HG02678 (cell line): ENCODE data around the gene CNP.
"Not testable (repeated sequence)": the region's sequence is repeated elsewhere in the genome, so short reads cannot be mapped to it uniquely, and the experiment has no call there.

ENCODE experiments used
- ATAC-seq: cut with Tn5 transposase; IDR thresholded peaks from one replicate; pipeline ENCODE4 v1.9.1; 2021; ENCODE audit warnings: mild to moderate bottlenecking, moderate library complexity; ENCODE audit not compliant: unreplicated experiment

CNP gene

DNA sequence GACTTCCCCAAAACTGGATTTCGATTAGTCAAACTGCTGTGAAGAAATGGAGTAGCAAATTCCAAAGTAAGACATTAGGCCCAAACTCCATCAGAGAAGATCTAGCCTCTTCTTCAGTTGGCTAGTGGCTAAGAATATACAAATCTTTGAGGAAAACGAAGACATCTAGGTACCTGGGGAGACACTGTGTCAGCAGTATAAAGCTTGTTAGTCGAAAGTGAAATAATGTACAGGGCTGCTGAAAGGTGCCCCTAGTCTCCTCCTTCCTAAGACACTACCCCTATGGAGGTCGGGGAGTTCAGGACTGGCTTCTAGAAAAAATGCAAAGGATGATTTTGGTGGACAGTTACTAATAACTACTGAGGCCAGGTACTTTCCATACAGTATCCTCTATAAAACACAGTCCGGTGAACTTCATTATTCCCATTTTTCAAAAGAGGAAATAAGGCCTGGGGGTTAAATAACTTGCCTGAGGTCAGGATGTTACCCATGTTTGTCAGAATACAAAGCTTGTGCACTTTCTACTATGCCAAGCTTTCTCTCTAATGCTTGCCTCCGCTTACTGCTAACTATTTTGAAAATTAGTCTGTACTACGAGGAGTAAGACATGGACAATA, 35.7 kb downstream of the CNP start:
- no peak for ATAC-seq

DNA sequence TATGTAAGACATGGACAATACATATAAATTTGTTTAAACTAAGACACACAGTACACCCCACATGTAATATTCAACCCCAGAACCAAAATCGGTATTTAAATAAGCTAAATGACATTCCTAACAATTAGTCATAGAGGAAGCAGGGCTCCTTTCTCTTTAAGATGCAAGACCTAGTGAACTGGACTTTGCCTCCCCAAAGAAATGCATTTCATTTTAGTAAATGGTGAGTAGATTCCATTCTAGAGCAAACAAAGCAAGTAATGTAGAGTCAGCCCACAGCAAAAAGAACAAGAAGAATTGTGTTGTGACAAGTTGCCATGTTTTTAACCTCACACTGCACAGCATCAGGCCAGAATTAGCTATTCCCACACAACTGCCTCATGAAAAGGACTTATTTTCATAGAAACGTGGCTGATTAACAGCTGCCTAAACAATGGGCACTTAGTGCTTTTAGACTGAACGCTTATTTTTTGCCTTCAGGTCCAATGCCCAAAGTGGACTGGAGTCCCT, 36.3 kb downstream of the CNP start:
- no peak for ATAC-seq

DNA sequence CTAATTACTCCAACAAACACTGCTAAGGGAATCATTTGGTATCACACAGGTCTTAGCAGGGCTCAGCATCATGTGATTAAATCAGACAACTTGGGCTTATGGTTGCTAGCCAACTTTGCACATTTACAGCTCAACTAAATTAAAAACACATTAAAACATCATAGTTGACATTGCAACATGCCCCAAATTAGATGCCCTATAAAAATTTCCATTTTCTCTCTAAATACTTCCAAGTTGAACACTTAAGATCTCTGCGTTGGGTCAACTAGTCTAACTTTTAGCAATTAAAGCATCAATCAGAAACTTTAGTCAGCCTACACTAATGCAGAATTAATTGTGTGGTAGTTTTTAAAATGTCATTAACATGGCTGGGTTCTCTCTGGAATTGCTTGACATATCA, 38.6 kb downstream of the CNP start:
- no peak for ATAC-seq

DNA sequence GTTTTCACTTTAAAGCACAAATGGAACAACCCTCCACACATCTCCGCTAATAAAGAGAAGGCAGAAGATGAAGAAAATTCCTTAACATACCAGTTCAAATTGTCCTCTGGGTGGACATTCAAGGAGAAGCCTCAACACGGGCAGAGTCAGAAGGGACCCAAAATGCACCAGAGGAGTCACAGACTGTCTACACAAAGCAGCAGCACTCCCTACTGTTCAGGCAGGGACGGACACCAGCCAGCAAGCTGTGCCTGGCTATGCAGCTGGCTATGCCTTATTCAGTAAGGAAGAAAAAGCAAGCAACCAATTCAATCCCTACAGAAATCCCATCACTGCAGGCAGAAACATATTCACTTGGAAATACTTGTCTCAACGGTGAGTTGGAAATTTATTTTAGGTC, 42.6 kb downstream of the CNP start:
- ATAC-seq: no peak

DNA sequence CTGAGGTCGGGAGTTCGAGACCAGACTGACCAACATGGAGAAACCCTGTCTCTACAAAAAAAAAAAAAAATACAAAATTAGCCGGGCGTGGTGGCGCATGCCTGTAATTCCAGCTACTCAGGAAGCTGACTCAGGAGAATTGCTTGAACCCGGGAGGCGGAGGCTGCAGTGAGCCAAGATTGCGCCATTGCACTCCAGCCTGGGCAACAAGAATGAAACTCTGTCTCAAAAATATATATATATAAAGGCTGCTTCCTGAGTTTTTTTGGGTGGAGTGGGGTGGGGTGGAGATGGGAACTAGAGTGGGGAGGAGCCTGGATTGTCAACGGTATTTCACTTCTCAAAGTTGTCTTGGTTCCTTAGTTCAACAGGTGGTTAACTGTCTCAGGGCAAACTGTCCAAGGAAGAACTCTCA, 43.7 kb downstream of the CNP start:
- ATAC-seq: not testable (repeated sequence)

DNA sequence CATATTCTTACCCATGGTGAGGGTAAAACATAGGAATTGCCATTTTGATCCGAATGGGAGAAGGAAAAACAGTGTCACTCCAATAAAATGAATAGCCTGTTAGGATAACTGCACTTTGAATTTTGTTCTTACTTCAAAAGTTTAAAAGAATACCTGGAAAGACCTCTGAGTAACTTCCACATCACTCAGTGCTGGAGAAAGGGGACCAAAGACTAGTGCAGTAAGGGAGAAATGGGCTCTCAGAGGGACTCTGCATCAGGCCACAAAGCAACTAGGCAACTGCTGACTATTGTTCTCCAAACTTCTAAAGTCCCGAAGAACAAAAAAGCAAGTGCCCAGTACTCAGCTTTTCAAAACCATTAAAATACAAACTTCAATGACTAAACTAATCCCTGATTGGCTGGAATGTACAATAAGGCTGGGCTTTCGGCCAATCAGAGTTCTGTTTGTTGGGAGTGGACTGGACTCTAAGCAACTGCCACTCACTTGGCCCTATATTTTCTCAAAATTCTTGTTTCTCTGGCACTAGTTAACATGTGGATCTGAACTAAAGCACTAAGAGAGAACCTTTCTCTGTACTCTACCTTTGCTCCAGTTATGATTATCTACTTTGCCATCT, 44.4 kb downstream of the CNP start:
- no peak for ATAC-seq

DNA sequence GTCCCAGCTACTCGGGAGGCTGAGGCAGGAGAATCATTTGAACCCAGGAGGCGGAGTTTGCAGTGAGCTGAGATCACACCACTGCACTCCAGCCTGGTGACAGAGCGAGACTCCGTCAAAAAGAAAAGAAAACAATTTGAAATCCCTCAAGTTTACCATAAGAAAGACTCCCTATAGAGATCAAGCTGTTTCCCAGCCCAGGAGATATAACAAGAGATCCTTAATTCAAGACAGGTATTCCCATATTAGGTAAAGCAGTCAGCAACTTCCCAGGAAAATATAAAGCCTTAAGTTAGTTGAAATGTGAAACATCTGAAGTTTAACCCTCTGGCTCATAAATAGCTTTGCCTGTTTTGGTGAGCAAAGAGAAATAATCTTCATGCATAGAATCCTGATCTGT, 45.8 kb downstream of the CNP start:
- ATAC-seq: not testable (repeated sequence)

DNA sequence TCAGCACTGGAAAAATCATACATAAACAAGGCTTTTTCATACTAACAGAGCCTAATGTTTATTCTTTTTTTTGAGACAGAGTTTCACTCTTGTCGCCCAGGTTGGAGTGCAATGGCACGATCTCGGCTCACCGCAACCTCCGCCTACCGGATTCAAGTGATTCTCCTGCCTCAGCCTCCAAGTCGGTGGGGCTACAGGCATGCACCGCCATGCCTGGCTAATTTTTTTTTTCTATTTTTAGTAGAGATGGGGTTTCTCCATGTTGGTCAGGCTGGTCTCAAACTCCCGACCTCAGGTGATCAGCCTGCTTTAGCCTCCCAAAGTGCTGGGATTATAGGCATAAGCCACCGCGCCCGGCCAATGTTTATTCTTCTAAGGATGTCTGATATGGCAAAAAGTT, 47.1 kb downstream of the CNP start:
- not testable (repeated sequence) for ATAC-seq

DNA sequence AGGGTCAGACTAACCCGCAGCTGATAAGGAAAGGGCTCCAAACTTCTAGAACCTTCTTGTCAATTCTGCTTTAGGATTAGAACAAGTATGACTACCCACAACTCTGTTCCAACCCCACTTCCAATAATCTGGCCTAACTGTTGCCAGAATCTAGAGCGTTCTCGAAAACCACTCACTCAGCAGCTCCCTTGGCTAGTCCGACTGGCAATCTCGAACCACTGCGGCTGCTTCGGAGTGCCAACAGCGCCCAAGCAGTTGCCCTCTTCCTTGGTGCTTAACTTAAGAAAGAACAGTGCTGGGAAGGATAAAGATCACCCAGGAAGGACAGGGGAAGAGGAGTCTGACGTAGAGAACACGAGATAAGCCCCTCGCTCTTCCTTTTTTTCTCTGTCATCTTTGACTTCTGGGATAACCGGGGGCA, 49.8 kb downstream of the CNP start:
- ATAC-seq: no peak

DNA sequence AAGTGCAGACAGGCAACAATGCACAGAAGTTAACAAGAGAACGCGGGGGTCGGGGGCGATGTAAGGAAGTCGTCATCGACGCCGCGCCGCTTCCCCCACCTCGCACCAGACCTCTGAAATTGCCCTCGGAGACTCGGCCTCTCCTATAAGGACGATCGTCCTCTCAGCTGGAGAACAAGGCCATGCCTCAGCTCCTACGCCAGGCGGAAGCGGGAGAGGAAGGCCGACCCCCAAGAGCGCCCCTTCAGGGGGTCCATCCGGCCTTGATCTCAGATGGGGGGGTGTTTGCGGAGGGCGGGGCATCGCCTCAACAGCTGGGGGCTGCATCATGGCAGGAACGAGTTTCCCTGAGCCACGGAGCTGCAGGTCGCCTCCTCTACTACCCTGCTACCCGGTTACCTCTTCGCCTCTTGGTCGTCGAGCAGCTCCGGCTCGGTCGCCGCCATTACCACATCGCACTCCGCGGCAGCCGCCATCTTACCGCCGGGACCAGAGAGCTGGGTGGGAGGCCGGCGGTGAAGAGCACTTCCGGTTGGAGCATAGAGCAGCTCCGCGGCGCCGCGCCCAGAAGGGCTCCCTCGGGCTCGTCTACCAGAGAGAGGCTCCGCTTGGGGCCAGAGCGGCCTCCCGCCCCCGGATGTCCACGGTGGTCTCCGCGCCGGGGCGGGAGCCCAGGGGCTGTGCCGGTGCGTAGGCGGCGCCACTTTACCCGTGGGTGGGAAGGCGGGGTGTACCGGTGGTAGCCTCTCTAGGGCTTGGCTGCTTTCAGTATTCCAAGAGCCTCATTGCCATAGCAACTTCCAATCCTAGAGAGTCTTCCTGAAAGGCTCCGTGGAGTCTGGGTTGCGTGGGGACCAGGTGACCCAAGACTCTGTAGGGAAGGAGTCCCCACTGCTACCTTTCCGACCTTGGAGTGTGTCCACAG, 50.6 kb downstream of the CNP start, which contains the start of gene DNAJC7:
Gene DNAJC7 (minus strand): TSS at position 499 of the 925 bp plus-strand sequence. CDS start 23 bp downstream, at position 476.
- peak; percentile 88 for ATAC-seq

DNA sequence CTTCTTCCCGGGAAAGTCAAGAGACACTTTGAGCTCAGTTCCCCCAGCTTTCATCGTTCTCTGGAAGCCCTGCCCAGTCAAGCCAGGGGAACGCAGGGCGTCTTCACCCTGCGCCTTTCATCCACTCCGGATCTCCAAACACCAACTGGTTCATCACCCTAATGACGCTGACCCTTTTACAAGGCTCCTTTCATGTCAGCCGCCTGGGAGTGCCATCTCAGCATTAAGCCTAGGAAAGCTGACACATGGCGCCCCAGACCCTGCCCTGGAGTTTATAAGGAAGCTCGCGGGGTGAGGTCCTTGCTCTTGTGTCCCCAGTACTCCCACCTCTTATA, 51.2 kb downstream of the CNP start:
- no peak for ATAC-seq

DNA sequence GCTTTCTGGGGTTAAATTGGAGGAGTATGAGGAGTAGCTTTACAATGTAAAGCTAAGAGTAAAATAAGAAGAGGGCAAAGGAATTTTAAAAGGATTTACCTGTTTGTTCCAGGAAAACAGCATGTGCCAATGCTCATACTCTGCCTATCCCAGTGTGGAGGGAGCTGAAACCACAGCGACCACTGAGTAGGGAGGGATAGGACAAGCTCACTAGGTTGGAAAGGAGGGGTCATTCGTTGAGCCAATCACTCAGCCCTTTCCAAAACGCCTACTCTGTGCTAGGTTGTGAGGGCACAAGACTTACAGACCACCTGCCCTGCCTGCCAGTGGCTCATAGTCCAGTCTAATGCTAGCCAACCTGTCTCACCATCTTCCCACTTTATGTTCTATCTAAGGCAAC, 51.7 kb downstream of the CNP start:
- ATAC-seq: no peak

DNA sequence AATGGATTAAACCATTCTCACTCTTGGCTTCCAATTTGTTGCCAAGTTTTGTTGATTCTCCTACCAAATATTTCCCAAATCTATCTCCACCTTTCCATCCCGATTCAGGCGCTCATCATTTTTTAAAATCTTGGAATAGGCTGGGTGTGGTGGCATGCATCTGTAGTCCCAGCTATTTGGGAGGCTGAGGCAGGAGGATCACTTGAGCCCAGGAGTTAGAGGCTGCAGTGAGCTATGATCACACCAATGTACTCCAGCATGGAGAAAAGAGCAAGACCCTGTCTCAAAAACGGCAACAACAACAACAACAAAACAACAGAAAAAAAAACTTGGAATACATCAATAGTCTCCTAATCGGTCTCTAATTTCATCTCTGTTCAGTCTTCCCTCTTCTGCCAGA, 52.4 kb downstream of the CNP start:
- no peak for ATAC-seq

DNA sequence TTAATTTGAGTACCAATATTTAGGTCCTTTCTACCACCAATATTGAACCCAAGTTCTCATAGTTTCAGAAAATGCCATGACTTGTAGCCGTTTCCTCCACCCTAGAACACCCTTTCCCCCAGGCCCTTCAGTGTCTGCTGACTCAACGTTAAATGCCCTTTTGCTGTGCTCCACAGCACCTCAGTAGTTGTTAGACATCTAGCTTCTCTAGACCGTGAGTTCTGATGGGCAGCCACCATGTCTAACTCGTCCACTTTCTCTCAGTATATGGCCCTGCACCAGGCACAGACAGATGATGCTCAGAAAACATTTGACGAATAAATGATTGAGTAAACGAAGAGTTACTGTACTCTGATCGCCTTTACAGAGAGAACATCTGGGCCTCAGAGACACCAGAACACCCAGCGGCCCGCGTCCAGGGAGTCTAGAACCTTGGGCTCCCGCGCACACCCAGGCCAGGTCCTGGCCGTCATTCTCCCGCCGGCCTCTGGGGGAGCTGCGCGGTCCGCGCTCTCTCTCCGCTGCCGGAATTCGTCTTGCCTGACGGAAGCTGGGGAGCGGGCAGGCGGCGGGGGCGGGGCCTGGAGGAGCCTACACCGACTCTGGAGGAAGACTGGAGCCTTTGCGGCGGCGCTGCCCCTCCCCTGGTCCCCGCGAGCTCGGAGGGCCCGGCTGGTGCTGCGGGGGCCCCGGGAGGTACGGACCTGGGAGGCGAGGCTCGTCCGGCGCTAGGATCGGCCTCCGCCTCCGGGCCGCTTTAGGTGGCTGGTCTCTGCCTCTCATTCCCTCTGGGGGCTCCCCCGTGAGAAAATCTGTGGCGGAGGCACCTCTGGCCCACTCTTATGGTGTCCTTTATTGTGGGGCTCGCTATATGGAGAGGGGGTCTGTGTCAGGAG, 53.2 kb downstream of the CNP start, which contains the start of gene NKIRAS2:
Gene NKIRAS2 (plus strand): TSS at position 582 of the 896 bp plus-strand sequence. CDS start 1,488 bp downstream, outside the sequence.
- peak; percentile 57 for ATAC-seq

DNA sequence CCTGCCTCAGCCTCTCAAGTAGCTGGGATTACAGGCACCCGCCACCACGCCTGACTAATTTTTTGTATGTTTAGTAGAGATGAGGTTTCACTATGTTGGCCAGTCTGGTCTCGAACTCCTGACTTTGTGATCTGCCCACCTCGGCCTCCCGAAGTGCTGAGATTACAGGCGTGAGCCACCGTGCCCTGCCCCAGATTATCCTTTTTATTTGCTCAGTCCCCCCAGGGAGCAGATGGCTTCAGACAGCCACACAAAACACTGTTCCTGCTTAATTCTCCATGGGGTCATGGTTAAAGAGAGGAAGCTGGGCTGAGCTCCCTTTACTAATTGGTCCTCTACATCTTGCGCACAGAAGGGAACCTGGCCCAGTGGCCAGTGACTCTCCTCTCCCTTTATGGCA, 54.2 kb downstream of the CNP start:
- ATAC-seq: not testable (repeated sequence)

DNA sequence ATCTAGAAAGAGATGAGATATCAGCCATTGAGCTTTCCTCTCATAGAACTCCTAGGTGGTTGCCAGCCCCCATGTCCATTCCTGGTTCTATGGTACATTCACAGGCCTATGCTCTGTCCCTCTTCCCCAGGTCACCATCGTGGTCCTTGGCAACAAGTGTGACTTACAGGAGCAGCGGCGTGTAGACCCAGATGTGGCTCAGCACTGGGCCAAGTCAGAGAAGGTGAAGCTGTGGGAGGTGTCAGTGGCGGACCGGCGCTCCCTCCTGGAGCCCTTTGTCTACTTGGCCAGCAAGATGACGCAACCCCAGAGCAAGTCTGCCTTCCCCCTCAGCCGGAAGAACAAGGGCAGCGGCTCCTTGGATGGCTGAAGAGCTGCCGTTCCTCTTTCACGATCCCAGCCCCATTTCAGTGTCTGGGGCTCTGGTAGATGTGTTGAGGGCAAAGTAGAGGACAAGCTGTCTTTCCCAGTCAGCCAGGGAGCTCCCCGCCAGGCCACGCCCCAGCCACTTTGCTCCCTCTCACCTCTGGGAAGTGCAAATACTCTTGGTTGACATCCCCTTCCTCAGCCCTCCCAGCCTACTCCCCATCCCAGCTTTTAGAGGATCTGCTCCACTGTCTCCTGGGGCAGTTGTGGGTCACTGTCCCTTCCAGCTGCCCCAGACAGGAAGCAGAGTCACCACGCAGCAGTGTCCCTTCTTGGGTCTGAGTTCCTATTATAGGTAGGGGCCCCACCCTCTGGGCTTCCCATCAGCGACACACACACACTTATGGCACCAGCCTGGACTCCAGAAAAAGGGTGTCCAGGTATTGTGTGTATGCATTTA, 57.1 kb downstream of the CNP start:
- ATAC-seq: no peak

DNA sequence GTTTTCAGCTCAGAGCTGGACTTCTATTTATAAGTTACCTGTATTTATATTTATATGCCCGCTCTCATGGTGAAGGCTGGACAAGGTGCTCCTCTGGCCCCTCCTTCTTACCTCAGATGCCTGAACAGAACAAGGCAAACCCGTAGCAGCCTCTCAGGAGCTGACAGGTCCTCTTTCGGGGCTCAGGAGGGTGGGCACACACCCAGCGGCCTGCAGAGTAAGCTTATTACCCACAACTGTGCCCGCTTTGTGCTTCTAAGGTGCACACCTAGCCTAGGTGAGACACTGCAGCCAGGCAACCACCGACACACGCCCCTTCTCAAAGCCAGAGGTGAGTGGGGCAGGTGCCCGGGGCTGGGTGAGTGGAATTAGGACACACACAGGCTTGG, 58.6 kb downstream of the CNP start:
- ATAC-seq: no peak

DNA sequence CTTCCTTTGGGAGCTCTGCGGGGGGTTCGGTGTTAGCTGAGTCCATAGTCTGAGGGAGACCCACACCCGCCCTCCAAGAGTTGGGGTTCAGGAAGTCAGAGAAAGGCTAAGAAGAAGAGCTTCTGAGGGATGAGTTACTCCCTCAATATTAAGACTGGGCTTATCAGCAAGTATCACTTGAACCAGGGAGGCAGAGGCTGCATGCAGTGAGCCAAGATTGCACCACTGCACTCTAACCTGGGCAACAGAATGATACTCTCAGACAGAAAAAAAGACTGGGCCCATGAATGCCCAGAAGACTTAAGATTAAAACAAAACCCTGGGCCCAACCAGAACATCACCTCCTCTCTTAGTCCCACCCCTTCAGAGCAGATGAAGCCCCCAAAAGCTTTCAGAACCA, 59.3 kb downstream of the CNP start:
- no peak for ATAC-seq

DNA sequence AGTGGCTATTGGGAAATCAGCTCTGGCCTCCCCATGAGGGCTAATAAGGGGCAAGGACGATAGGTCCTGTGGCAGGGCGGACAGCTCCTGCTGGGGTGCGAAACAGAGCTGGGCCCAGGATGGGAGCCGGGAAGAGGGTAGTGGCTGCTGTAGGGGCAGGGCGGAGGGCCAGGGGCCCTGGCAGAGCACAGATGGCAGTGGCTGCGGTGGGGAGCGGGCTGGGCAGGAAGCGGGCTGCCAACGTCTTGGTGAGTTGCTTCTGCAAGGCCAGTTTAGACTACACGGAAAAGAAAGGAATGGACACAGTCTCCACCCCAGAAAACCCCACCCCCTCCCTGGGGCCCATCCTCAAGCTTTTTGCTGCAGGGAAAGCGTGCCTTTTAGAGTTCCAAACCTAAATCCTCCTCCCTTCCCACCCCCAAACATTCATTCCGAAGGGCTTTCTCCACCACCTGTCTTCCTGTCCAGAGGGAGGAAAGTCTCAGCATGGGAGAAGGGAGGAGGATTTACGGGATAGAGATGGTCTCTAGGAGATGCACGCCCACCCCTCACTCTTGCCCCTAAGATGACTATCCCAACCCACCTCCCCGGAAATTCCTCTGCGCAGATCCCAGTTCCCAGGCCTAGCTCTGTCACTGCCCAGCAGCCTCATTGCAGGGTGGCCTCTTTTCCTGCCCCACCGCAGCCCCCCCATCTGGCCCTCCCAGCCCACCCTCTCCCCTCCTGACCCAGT, 60.4 kb downstream of the CNP start:
- no peak for ATAC-seq
